ENCODE data around the gene KIF3C. TPM values are rescaled to one million over a fixed set of nuclear protein-coding genes. Genes with fewer than 3 reads are reported as not detected.
A peak's percentile ranks its signal among the peaks of the same experiment; 100 is the strongest.

KIF3C gene
- total RNA-seq, 1 donor from 2014 or later, result 10.1 TPM

DNA sequence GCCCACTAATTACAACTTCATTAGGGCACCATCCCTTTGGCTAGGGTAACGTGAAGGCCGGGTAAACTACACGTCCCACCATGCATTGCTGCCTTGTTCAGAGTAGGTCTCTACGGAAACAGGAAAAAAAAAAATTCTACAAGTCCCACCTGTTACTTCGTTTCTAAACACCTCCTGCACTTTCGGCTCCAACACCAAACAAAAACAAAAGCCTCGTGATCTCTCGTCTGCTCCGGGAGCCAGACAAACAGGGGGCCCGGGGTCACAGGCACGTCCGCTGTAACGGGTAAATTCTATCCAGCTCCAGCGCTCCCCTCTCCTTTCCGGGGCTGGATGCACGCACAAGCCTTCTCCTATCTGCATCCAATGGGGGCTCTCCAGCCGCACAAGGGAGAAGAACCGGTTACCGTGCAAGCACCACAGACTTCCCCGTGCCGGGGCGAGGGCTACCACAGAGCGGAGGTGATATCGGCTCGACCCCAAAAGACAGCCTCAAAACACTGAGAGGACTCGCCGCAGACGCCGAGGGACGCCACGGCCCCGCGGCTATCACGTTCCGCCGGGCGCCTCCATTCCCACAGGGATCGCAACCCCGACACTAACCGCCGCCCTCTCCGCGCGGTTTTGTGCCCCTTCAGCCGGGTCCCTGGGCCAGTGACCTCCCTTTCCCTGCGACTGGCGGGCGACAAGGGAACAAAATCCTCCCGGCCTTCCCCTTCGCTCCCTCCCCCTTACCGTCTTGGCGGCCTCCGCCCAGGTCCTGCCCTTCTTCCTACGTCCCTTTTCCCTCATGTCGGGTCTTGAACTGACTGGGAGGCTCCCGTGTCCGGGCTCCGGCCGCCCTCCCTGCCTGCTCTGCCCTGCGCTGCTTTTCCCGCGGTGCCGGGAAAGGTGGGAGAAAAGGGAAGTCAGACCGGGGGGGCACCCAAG, 104.6 kb downstream of the KIF3C start:
- peak; percentile 58 for DNase-seq (ENCODE audit: low spot score)

Other genes starting within 250 kb of the KIF3C start
- gene ASXL2, start 104.0 kb downstream of the KIF3C start, total RNA-seq, result 37.5 TPM
- gene RAB10, start 51.6 kb upstream of the KIF3C start, total RNA-seq, result 173 TPM
- gene GAREM2, start 190.6 kb upstream of the KIF3C start, total RNA-seq, result 4.9 TPM

Measured in mucosa of gallbladder (tissue), 1 donor.